IMR-90 (cell line): ENCODE measurements around the gene CCDC136.

ENCODE experiments used
- CEBPB ChIP-seq: IDR thresholded peaks from 2 replicates; pipeline ENCODE4 v1.6.1; 2012; ENCODE audit warnings: low read depth, low read length, improper control_type of control experiment
- FOS ChIP-seq: fragments of 150-350 bp; IDR thresholded peaks from 2 replicates; pipeline ENCODE4 v1.6.1; 2016; ENCODE audit warnings: low read depth, low read length
- MAFK ChIP-seq: IDR thresholded peaks from 2 replicates; pipeline ENCODE4 v1.6.1; 2012; ENCODE audit warnings: low read depth, low read length, improper control_type of control experiment
- NFE2L2 ChIP-seq: fragments of 150-350 bp; IDR thresholded peaks from 2 replicates; pipeline ENCODE4 v1.6.1; 2016; ENCODE audit warnings: low read depth, mild to moderate bottlenecking, low read length
- POLR2A ChIP-seq: IDR thresholded peaks from 2 replicates; pipeline ENCODE4 v1.6.1; 2012; ENCODE audit warnings: mild to moderate bottlenecking, low read depth, low read length
- SMC3 ChIP-seq: fragments of 150-350 bp; IDR thresholded peaks from 2 replicates; pipeline ENCODE4 v1.6.1; 2016; ENCODE audit warnings: low read depth, mild to moderate bottlenecking, antibody characterized with exemption, low read length, moderate library complexity
- TF ChIP-seq, protein P1 (sequence below): conservative IDR thresholded peaks from 2 replicates; pipeline ENCODE4 v1.5.1; 2012; ENCODE audit warnings: mild to moderate bottlenecking, low read depth, low read length, improper control_type of control experiment

DNA sequence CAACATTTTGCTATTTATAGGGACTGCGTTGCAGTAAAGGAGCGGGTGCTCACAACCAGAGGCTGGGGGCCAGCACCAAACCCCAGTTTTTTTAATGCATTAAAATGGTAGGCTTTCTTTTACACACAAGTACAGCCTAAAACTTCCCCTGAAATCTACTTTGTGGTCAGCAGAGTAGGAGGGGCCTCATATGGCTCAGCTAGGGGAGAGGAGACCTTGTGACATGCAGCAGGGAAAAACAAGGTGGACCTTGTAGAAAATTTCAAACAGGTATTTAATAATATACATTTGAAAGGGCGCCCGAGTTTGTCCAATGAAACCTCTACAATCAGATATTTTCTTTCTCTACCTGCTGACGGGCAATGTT, 1.4 kb downstream of the CCDC136 start:
- TF ChIP-seq, protein P1, sequence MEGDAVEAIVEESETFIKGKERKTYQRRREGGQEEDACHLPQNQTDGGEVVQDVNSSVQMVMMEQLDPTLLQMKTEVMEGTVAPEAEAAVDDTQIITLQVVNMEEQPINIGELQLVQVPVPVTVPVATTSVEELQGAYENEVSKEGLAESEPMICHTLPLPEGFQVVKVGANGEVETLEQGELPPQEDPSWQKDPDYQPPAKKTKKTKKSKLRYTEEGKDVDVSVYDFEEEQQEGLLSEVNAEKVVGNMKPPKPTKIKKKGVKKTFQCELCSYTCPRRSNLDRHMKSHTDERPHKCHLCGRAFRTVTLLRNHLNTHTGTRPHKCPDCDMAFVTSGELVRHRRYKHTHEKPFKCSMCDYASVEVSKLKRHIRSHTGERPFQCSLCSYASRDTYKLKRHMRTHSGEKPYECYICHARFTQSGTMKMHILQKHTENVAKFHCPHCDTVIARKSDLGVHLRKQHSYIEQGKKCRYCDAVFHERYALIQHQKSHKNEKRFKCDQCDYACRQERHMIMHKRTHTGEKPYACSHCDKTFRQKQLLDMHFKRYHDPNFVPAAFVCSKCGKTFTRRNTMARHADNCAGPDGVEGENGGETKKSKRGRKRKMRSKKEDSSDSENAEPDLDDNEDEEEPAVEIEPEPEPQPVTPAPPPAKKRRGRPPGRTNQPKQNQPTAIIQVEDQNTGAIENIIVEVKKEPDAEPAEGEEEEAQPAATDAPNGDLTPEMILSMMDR, result no peak
- TF ChIP-seq SMC3 (no peak), NFE2L2 (no peak), POLR2A (no peak), MAFK (no peak), FOS (no peak), CEBPB (no peak)
